ENCODE measurements around the gene PINLYP.

PINLYP gene

DNA sequence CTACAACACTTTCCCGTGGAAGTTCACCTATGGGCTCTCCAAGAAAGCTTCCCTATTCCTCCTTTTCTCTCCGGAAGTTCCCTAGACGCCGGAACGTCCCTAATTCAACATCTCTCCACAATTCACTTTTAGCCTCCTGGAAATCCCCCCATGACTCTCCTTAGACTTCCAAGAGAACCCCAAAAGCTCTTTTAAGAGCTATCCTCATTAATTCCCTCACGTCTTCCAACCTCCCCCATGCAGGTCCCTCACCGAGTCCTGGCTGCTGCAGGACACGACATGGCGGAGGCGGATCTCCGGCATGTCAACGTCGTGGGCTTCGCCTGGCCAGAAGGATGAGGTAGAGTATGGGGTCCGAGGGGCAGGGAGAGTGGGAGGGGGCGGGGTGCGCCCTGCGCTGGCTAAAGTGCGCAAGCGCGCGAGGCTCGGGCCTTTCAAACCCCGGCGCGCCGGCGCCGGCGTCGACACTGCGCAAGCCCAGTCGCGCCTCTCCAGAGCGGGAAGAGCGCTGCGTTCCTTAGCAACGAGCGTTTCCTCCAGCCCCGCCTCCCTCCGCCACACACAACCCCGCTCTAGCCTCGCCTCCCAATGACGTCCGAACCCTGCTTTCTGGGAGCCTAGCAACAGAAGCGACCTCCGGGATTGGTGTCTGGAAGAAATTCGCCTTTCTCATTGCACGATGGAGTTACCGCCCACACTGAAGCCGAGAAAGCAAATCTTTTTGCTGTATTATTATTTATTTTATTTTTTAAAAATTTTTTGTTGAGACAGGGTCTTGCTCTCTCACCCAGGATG, at the start of gene PINLYP, which contains the start of gene XRCC1:
Gene PINLYP, plus strand, starts transcription at position 646 of the 795 bp plus-strand sequence. CDS start 1,391 bp downstream, outside the sequence.
Gene XRCC1, minus strand, starts transcription at position 372 of the 795 bp plus-strand sequence. Its CDS starts 69 bp downstream, at position 303.
- H3K4me3 ChIP-seq (replicated peaks in 1 of 2; ENCODE audit: low read depth in 2 of 2, low read length in 2 of 2), result peak within 1 kb of the TSS; percentile 83 to 90
- DNase-seq (ENCODE audit: low read depth in 2 of 2), result peak; percentile 99
- TF ChIP-seq, protein P1, sequence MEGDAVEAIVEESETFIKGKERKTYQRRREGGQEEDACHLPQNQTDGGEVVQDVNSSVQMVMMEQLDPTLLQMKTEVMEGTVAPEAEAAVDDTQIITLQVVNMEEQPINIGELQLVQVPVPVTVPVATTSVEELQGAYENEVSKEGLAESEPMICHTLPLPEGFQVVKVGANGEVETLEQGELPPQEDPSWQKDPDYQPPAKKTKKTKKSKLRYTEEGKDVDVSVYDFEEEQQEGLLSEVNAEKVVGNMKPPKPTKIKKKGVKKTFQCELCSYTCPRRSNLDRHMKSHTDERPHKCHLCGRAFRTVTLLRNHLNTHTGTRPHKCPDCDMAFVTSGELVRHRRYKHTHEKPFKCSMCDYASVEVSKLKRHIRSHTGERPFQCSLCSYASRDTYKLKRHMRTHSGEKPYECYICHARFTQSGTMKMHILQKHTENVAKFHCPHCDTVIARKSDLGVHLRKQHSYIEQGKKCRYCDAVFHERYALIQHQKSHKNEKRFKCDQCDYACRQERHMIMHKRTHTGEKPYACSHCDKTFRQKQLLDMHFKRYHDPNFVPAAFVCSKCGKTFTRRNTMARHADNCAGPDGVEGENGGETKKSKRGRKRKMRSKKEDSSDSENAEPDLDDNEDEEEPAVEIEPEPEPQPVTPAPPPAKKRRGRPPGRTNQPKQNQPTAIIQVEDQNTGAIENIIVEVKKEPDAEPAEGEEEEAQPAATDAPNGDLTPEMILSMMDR (IDR thresholded peaks at IDR 0.05; ENCODE audit: low read depth, low read length), result no peak

DNA sequence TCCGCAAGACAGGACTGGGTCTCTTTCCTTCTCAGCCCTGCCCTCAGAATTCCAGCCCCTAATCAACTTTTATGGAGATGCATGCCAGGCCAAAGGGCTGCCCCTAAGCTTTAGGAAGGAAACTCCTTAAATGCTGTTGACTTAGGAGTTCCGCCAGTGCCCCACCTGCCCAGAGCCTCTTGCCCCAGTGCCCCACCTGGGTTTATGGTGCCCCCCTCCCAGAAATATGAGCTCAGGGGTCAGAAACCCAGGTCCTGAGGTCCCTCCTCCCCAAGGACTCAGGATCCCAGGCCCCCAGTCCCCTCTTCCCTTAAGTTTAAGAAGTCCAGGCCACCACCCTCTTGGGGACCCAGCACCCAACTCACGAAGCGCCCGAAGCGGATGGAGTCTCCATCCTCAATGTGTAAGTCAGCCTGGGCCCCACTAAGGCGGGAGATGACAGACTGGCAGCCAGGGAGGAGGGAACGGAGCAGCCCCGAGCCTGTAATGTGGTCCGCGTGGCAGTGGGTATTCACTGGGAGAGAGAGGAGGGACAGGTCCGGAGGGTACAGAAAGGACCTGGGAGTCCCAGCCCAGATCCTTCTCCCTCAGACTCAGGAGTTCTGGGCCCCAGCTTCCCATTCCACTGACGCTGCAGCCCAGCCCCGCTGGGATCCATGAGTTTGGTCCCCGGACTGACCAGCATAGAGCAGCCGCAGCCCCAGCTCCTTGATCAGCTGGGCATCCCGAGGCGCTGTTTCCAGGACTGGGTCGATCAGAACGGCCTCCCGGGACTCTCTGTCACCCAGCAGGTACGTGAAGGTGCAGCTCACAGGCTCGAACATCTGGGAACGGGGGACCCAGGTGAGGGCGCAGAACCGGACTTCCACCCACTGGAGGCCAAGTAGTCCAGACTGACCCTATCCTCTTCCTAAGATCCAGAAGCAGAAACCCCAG, 49.5 kb upstream of the PINLYP start:
- H3K4me3 ChIP-seq (replicated peaks in 1 of 2; ENCODE audit: low read depth in 2 of 2, low read length in 2 of 2), result peak overlapping the region; percentile 86 to 94
- TF ChIP-seq, protein P1 (IDR thresholded peaks at IDR 0.05; ENCODE audit: low read depth, low read length), result no peak
- no peak for DNase-seq (ENCODE audit: low read depth in 2 of 2)

DNA sequence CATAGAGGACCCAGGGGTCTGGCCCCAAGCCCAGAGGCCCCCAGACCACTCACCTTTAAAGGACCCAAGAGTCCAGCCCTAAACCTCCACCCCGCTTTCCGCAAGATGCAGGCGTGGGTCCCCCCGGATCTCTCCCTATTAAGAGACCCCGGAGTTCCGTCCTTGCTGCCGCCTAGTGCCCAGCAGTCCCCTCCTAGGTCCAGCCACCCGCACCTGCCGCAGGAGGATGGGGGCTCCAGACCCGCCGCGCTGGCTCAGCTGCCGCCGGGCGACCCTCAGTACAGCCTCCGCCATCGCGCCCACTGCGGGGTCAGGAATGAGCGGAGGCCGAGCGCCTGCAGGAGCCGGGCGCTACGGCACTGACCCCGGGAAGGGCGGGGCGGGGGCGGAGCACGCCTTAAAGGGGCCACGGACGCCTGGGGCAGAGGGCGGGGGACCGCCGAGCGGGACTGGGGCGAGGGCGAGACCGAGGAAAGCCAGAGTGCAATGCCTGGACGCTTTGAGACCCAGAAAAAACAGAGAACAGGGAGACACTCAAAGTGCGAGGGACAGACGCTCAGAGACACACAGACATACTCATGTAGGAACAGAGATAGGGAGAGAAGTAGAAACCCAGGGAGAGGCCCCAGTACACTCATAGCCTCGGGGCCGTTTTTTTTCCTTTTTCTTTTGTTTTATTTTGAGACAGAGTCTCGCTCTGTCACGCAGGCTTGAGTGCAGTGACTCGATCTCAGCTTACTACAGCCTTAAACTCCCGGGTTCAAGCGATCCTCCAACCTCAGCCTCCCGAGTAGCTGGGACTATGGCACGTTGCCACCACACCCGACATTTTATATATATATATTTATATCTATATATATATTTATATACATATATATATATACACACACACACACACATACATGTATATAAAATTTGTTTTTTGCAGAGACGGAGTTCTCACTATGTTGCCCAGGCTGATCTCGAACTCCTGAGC, 48.4 kb upstream of the PINLYP start, which contains the start of gene ETHE1:
Gene ETHE1, minus strand, starts transcription at position 318 of the 976 bp plus-strand sequence. Its CDS starts 24 bp downstream, at position 294.
- DNase-seq (ENCODE audit: low read depth in 2 of 2), result peak; percentile 64 to 65
- TF ChIP-seq, protein P1 (IDR thresholded peaks at IDR 0.05; ENCODE audit: low read depth, low read length), result no peak
- peak within 1 kb of the TSS; percentile 86 to 94 for H3K4me3 ChIP-seq (replicated peaks in 1 of 2; ENCODE audit: low read depth in 2 of 2, low read length in 2 of 2)

DNA sequence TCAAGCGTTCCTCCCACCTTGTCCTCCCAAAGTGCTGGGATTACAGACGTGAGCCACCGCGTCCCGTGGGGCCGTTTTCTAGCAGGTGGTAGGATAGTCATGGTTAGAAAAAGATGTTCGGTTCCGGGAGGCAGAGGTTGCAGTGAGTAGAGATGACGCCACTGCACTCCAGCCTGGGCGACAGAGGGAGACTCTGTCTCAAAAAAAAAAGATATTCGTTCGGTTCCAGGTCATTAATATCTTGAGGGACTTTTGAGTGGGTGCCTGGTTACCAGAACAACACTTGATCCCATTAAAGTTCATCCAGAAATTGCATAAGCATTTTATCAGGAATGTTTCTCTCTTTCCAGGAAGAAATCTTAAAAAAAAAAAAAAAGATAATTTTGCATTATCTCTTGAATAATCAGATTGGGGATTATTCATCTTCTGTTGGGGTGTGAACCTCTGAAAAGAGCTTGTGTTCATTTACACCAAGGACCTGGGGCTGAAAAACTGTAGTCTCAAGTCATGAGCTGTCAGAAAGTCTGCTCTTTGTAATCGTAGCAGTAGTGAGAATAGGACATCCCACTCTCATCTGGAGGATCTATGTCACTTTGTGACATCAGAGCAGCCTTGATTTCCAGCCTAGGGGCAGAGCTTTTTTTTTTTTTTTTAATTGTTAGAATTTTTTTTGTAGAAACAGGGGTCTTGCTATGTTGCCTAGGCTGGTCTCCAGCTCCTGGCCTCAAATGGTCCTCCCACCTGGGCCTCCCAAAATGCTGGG, 47.6 kb upstream of the PINLYP start:
- DNase-seq (ENCODE audit: low read depth in 2 of 2), result peak in 1 of 2 donors; percentile 34
- H3K4me3 ChIP-seq (replicated peaks in 1 of 2; ENCODE audit: low read depth in 2 of 2, low read length in 2 of 2), result no peak overlapping the region
- TF ChIP-seq, protein P1 (IDR thresholded peaks at IDR 0.05; ENCODE audit: low read depth, low read length), result no peak

DNA sequence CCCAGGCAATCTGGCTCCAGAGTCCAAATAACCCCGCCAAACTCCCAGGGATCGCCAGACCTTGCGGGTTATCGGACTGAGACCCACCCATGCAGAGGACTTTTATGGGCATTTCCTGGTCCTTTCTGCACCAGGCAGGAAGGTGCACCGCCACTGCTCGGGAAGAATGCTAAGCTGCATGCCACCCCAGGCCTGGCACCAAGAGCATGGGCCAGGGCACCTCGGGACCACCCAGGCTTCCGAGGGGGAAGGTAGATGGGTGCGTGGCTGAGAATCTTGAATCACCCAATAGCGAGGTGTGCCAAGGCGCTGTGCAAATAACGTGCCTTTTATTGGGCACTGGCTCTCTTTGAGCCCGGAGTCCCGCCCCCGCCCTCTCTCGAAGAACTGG, 43.0 kb upstream of the PINLYP start:
- TF ChIP-seq, protein P1 (IDR thresholded peaks at IDR 0.05; ENCODE audit: low read depth, low read length), result no peak
- peak overlapping the region; percentile 60 to 63 for H3K4me3 ChIP-seq (replicated peaks in 1 of 2; ENCODE audit: low read depth in 2 of 2, low read length in 2 of 2)
- DNase-seq (ENCODE audit: low read depth in 2 of 2), result no peak
